Measurements from ENCODE around the gene EMC7.

- TF ChIP-seq, protein P1, sequence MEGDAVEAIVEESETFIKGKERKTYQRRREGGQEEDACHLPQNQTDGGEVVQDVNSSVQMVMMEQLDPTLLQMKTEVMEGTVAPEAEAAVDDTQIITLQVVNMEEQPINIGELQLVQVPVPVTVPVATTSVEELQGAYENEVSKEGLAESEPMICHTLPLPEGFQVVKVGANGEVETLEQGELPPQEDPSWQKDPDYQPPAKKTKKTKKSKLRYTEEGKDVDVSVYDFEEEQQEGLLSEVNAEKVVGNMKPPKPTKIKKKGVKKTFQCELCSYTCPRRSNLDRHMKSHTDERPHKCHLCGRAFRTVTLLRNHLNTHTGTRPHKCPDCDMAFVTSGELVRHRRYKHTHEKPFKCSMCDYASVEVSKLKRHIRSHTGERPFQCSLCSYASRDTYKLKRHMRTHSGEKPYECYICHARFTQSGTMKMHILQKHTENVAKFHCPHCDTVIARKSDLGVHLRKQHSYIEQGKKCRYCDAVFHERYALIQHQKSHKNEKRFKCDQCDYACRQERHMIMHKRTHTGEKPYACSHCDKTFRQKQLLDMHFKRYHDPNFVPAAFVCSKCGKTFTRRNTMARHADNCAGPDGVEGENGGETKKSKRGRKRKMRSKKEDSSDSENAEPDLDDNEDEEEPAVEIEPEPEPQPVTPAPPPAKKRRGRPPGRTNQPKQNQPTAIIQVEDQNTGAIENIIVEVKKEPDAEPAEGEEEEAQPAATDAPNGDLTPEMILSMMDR (IDR thresholded peaks at IDR 0.05), result no peak
- TF ChIP-seq POLR2A (IDR thresholded peaks at IDR 0.05), result no peak
Measured at GRCh38 chr15:34046471-34047145, 55.1 kb downstream of the EMC7 start.

Data from lower leg skin (tissue), 3 donors.